ENCODE results near the gene PKP2. TPM values are rescaled to one million over a fixed set of nuclear protein-coding genes. Genes with fewer than 3 reads are reported as not detected.
A peak's percentile ranks its signal among the peaks of the same experiment; 100 is the strongest.

The PKP2 gene
- 100 to 1,000 TPM in 2 of 3 donors, 10 to 100 TPM in 1; 85.0 to 189 (median 147) TPM for total RNA-seq
- long read RNA-seq, donor 1, full-length matches to known transcripts, result 91 of 114 reads
- long read RNA-seq, donor 1, partial matches to known transcripts, result 19 of 114 reads
- long read RNA-seq, donor 1, other reads (novel, unspliced or antisense), result 4 of 114 reads
- long read RNA-seq, donor 2, full-length matches to known transcripts, result 29 of 41 reads
- long read RNA-seq, donor 2, partial matches to known transcripts, result 9 of 41 reads
- long read RNA-seq, donor 2, other reads (novel, unspliced or antisense), result 3 of 41 reads

DNA sequence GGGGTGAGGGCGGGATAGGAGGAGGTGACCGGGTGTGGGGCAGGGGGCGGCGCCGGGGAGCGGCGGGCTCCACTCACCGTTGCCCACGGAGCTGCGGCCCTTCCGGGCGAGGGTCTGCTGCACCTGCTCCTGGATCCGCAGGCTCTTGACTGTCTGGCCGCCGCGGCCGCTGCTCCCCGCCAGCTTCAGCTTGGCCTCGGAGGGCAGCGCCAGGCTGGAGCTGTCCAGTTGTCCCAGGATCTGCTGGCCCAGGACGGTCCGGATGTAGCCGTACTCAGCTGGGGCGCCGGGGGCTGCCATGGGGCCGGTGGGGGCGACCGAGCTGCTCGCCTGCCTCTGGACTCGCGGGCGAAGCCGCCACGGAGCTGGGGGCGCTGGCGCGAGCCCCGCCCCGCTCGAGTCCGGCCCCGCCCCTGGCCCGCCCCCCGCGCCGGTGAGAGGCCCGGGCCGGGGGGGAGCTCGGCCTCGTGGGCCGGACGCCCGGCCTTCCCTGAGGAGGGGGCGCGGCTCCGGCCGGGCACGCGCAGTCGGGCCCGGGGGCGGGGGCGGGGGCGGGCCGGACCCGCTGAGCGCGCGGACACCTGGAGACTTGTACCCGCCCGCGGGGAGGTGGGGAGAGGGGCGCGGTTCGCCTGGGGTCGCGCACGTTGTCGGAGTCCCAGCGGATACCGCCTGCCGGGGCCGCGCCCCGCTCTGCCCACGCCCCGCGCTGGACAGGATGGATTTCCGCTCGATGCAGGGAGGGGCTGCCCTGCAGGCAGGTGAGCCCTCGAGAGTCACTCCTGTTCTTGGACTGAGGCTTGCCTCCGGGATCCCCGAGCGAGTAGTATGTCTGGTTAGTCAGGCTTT, at the start of gene PKP2:
Gene PKP2, minus strand, starts transcription at position 346 of the 849 bp plus-strand sequence. Its CDS starts 46 bp downstream, at position 300.
- Histone ChIP-seq H3K4me3 (peak within 1 kb of the TSS; percentile 67), H3K36me3 (ENCODE audit: low read depth) (no peaks in the 10 kb centered on the region), H3K4me1 (ENCODE audit: low read depth) (peaks cover 10% of the 10 kb centered on the region), H3K9me3 (no peaks in the 10 kb centered on the region)
- TF ChIP-seq, protein P1, sequence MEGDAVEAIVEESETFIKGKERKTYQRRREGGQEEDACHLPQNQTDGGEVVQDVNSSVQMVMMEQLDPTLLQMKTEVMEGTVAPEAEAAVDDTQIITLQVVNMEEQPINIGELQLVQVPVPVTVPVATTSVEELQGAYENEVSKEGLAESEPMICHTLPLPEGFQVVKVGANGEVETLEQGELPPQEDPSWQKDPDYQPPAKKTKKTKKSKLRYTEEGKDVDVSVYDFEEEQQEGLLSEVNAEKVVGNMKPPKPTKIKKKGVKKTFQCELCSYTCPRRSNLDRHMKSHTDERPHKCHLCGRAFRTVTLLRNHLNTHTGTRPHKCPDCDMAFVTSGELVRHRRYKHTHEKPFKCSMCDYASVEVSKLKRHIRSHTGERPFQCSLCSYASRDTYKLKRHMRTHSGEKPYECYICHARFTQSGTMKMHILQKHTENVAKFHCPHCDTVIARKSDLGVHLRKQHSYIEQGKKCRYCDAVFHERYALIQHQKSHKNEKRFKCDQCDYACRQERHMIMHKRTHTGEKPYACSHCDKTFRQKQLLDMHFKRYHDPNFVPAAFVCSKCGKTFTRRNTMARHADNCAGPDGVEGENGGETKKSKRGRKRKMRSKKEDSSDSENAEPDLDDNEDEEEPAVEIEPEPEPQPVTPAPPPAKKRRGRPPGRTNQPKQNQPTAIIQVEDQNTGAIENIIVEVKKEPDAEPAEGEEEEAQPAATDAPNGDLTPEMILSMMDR (IDR thresholded peaks at IDR 0.05), result no peak
- peak; percentile 91 to 95 (median 94) for DNase-seq
- intact Hi-C loops (cut with DNase I, micrococcal nuclease), result no loop called here
- peak; percentile 78 for ATAC-seq

DNA sequence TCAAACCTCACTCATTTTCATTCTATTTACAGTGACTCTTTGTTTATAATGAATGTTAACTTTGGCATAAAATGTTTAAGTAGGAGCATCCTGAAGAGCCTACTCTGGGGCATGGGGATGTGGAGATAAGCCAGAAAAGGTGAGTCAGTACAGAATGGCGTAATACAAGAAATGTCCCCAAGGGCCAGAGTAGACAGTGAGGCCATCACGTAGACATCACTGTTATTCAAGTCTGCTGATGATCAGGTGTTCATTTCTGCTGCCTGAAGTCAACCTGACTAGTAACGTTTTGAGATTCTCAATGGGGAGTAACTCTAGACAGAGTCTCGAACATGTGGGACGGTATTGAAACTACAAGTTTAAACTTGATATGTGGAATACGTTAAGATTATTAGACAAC, 47.6 kb upstream of the PKP2 start:
- Histone ChIP-seq H3K9me3 (no peaks in the 10 kb centered on the region), H3K36me3 (ENCODE audit: low read depth) (no peaks in the 10 kb centered on the region), H3K4me1 (ENCODE audit: low read depth) (no peaks in the 10 kb centered on the region), H3K4me3 (no peak overlapping the region)
- no peak for DNase-seq
- intact Hi-C loops (cut with DNase I, micrococcal nuclease), result no loop called here
- ATAC-seq, result no peak
- TF ChIP-seq, protein P1 (IDR thresholded peaks at IDR 0.05), result no peak

DNA sequence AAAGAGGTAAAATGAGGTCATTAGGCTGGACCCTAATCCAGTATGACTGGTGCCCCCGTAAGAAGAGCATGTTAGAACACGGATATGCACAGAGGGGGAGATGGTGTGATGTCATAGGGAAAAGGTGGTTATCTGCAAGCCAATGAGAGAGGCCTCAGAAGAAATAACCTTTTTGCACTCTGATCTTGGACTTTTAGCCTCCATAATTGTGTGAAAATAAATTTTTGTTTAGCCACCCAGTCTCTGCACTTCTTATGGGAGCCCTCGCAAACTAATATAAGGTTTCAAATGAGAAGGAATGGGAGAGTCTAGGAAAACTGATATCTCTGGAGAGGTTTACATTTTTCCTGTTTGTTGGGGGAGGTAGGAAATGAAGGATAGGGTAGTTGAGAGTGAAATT, 43.2 kb upstream of the PKP2 start:
- no peaks in the 10 kb centered on the region for H3K9me3 ChIP-seq
- TF ChIP-seq, protein P1 (IDR thresholded peaks at IDR 0.05), result no peak
- H3K36me3 ChIP-seq (ENCODE audit: low read depth), result no peaks in the 10 kb centered on the region
- intact Hi-C loops (cut with DNase I, micrococcal nuclease), result no loop called here
- DNase-seq (no peak), ATAC-seq (no peak)
- no peaks in the 10 kb centered on the region for H3K4me1 ChIP-seq (ENCODE audit: low read depth)
- H3K4me3 ChIP-seq, result no peak overlapping the region

DNA sequence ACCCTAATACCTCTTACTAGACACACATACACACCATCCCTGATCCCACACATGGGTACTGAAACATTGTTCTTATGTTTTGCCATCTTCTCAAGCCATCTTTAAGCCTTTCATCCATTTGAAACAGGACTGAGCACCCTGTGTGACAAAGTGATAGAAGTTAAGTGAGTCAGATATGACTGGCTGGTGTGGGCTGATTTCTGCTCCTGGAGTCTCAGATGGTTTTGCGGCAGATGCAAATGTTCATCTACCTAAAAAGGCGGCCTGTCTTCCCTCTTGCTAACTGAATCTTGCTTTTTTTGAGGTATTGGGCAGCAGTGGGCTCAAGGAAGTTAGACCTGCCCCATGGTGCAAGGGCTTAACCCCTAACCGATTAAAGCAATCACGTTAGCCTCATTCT, 30.4 kb upstream of the PKP2 start:
- ATAC-seq (no peak), DNase-seq (no peak)
- H3K4me3 ChIP-seq, result no peak overlapping the region
- no peaks in the 10 kb centered on the region for H3K9me3 ChIP-seq
- H3K4me1 ChIP-seq (ENCODE audit: low read depth), result no peaks in the 10 kb centered on the region
- intact Hi-C loops (cut with DNase I, micrococcal nuclease), result no loop called here
- H3K36me3 ChIP-seq (ENCODE audit: low read depth), result no peaks in the 10 kb centered on the region
- TF ChIP-seq, protein P1 (IDR thresholded peaks at IDR 0.05), result no peak

- ATAC-seq, result no peak
- no peak for DNase-seq
- TF ChIP-seq, protein P1 (IDR thresholded peaks at IDR 0.05), result no peak
- Histone ChIP-seq H3K36me3 (ENCODE audit: low read depth) (no peaks in the 10 kb centered on the region), H3K4me1 (ENCODE audit: low read depth) (no peaks in the 10 kb centered on the region), H3K9me3 (no peaks in the 10 kb centered on the region), H3K4me3 (no peak overlapping the region)
- intact Hi-C loops (cut with DNase I, micrococcal nuclease), result no loop called here
Observed at GRCh38 chr12:32926356-32926755, 29.8 kb upstream of the PKP2 start.

All from mucosa of descending colon (tissue), 3 donors.